GM23338 (cell line): ENCODE measurements around the gene IQGAP1. TPM values are rescaled to one million over a fixed set of nuclear protein-coding genes. Genes with fewer than 3 reads are reported as not detected.

Experiments
- ATAC-seq: fragments of 200-7000 bp; cut with Tn5 transposase; 3 replicates; pipeline ENCODE4 v1.9.1; 2020
- DNase-seq: peaks from one replicate; pipeline ENCODE4 v3.0.0-alpha.2; 2015; ENCODE audit warnings: low spot score
- H2AFZ ChIP-seq: fragments of 200-600 bp; sonication (generic); 2 replicates; pipeline ENCODE4 v1.8.0; 2016; ENCODE audit warnings: antibody characterized with exemption, mild to moderate bottlenecking, moderate library complexity
- H3F3A ChIP-seq: fragments of 200-600 bp; sonication (generic); replicated peaks from 2 replicates; pipeline ENCODE4 v1.8.0; 2017; ENCODE audit warnings: antibody characterized with exemption, mixed run types, low read depth
- H3K27ac ChIP-seq: fragments of 200-600 bp; sonication (generic); 2 replicates; pipeline ENCODE4 v1.6.1; 2016; ENCODE audit warnings: low read depth
- H3K27me3 ChIP-seq: fragments of 200-600 bp; sonication (generic); 2 replicates; pipeline ENCODE4 v1.8.0; 2016; ENCODE audit warnings: mild to moderate bottlenecking, mixed run types, moderate library complexity; ENCODE audit not compliant: insufficient read depth
- H3K36me3 ChIP-seq: fragments of 200-600 bp; sonication (generic); 2 replicates; pipeline ENCODE4 v1.8.0; 2016; ENCODE audit warnings: mild to moderate bottlenecking; ENCODE audit not compliant: insufficient read depth
- H3K4me1 ChIP-seq: fragments of 200-600 bp; sonication (generic); 2 replicates; pipeline ENCODE4 v1.8.0; 2016; ENCODE audit warnings: mild to moderate bottlenecking, moderate library complexity; ENCODE audit not compliant: insufficient read depth
- H3K4me2 ChIP-seq: fragments of 200-600 bp; sonication (generic); 2 replicates; pipeline ENCODE4 v1.7.1; 2017; ENCODE audit warnings: mixed run types
- H3K4me3 ChIP-seq: fragments of 200-600 bp; sonication (generic); 2 replicates; pipeline ENCODE4 v1.6.1; 2016; ENCODE audit warnings: mixed run types
- H3K79me2 ChIP-seq: fragments of 200-600 bp; sonication (generic); replicated peaks from 2 replicates; pipeline ENCODE4 v1.8.0; 2017; ENCODE audit warnings: mild to moderate bottlenecking; ENCODE audit not compliant: insufficient read depth
- H3K9me2 ChIP-seq: fragments of 200-600 bp; sonication (generic); 2 replicates; pipeline ENCODE4 v1.8.0; 2017; ENCODE audit not compliant: insufficient read depth
- H4K20me1 ChIP-seq: fragments of 200-600 bp; sonication (generic); replicated peaks from 2 replicates; pipeline ENCODE4 v1.8.0; 2017; ENCODE audit warnings: mild to moderate bottlenecking; ENCODE audit not compliant: insufficient read depth
- H3K27ac Mint-ChIP-seq: 2 replicates; pipeline ENCODE4 v1.8.0; 2020; ENCODE audit warnings: inconsistent platforms, mild to moderate bottlenecking, moderate library complexity, mixed read lengths
- H3K27me3 Mint-ChIP-seq: 3 replicates; pipeline ENCODE4 v1.8.0; 2022; ENCODE audit warnings: low read depth, mild to moderate bottlenecking, moderate library complexity, mixed read lengths, inconsistent platforms; ENCODE audit not compliant: insufficient read depth, poor library complexity
- H3K36me3 Mint-ChIP-seq: 3 replicates; pipeline ENCODE4 v1.8.0; 2021; ENCODE audit warnings: low read depth, mild to moderate bottlenecking, inconsistent platforms, moderate library complexity, mixed read lengths
- H3K4me1 Mint-ChIP-seq: 3 replicates; pipeline ENCODE4 v1.8.0; 2020; ENCODE audit warnings: mild to moderate bottlenecking, inconsistent platforms, mixed read lengths
- H3K4me3 Mint-ChIP-seq: 3 replicates; pipeline ENCODE4 v1.8.0; 2021; ENCODE audit warnings: moderate library complexity, mild to moderate bottlenecking, inconsistent platforms, mixed read lengths
- H3K9me3 Mint-ChIP-seq: 3 replicates; pipeline ENCODE4 v1.8.0; 2020; ENCODE audit warnings: moderate library complexity, mild to moderate bottlenecking, inconsistent platforms, mixed read lengths
- CREB1 ChIP-seq: fragments of 250-450 bp; sonication (Bioruptor Pico); IDR thresholded peaks from 2 replicates; pipeline ENCODE4 v1.5.0; 2020; ENCODE audit warnings: low read depth, mild to moderate bottlenecking, moderate library complexity
- ETS1 ChIP-seq: IDR thresholded peaks from 2 replicates; pipeline ENCODE4 v1.6.1; 2016; ENCODE audit warnings: antibody characterized with exemption
- EZH2 ChIP-seq: fragments of 200-600 bp; sonication (generic); IDR thresholded peaks from one replicate; pipeline ENCODE4 v1.8.0; 2017; ENCODE audit warnings: antibody characterized with exemption, mild to moderate bottlenecking, low read depth; ENCODE audit not compliant: unreplicated experiment
- EZH2phosphoT487 ChIP-seq: fragments of 200-600 bp; sonication (generic); IDR thresholded peaks from one replicate; pipeline ENCODE4 v1.8.1; 2018; ENCODE audit warnings: antibody characterized with exemption; ENCODE audit not compliant: unreplicated experiment
- JUNB ChIP-seq: IDR thresholded peaks from one replicate; pipeline ENCODE4 v1.6.1; 2016; ENCODE audit warnings: antibody characterized with exemption; ENCODE audit not compliant: unreplicated experiment
- POLR2AphosphoS5 ChIP-seq: IDR thresholded peaks from 2 replicates; pipeline ENCODE4 v1.6.1; 2016; ENCODE audit warnings: antibody characterized with exemption, low read depth
- REST ChIP-seq: IDR thresholded peaks from one replicate; pipeline ENCODE4 v1.6.1; 2018; ENCODE audit warnings: antibody characterized with exemption; ENCODE audit not compliant: unreplicated experiment
- STAT1 ChIP-seq: IDR thresholded peaks from one replicate; pipeline ENCODE4 v1.6.1; 2016; ENCODE audit warnings: antibody characterized with exemption; ENCODE audit not compliant: unreplicated experiment
- ZNF331 ChIP-seq: fragments of 250-450 bp; sonication (Bioruptor Pico); IDR thresholded peaks from 2 replicates; pipeline ENCODE4 v1.5.0; 2020; ENCODE audit warnings: low read depth, mild to moderate bottlenecking, moderate library complexity
- ZNF462 ChIP-seq: fragments of 250-450 bp; sonication (Bioruptor Pico); IDR thresholded peaks from 2 replicates; pipeline ENCODE4 v1.5.0; 2020; ENCODE audit warnings: mild to moderate bottlenecking, moderate library complexity
- polyA plus RNA-seq: library from polyadenylated mRNA; unstranded; fragments of >200 nt; fragmentation: Nextera tagmentation; extraction: Ambion mirVana; gene quantifications from 2 replicates; pipeline ENCODE4 v1.2.1, GENCODE V29; 2016
- total RNA-seq: library from RNA; depleted of rRNA; stranded (reverse); fragments of >200 nt; shearing (Covaris generic); gene quantifications from 2 replicates; pipeline ENCODE4 v1.2.3, GENCODE V29; 2014

The IQGAP1 gene
- total and polyA plus RNA-seq, 2 experiments from 2014 or later: 92.7 to 159 TPM

DNA sequence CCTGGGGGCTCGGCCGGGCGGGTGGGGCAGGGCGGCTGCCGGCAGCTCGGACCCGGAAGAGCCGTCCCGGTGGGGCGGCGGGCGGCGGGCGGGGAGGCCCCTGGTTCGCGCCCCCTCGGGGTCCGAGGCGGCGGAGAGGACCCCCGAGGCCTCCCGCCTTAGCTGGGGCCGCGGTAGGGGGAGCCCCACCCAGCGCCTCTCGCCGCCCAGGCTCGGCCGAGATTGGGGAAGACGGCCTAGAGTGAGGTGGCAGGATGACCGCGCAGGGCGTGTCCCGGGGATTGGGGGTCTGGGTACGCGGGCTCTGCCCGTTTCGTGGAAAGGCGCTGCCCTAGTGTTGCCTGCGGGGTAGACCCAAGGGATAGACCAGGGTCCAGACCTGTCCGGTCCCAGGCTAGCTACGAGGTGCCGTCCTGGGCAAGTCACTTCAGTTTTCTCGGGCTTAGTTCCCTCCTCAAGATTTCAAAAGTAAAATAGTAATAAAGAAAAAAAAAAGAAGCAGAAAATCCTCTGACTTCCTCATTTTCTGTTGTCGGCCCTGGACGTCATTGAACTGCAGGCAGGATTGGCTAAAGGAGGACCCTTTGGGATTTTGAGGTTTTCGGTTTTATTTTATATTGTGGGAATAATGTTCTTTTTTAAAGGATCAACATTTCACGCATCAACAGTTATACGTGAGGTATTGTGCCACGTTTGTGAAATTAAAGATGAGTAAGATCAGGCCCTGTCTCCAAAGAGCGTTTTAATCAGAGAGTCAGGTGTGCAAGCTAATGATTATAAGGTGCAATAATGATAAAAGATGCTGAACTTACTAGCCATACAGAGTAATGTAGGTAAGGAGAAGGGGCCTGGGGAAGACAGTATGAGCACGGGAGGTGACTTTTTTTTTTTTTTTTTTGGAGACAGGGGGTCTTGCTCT, 679 bp downstream of the IQGAP1 start:
- H3K27me3 Mint-ChIP-seq: peaks cover 11% of the 10 kb centered on the region
- Histone ChIP-seq H2AFZ (no peak overlapping the region), H3K79me2 (peaks cover 46% of the 10 kb centered on the region), H3K4me3 (peak overlapping the region; percentile 82), H4K20me1 (0 out of 2 replicates have a peak, but pooled peaks cover 4% of the 10 kb centered on the region), H3K9me2 (no peaks in the 10 kb centered on the region), H3K4me1 (peaks cover 46% of the 10 kb centered on the region), H3K4me2 (peak overlapping the region; percentile 97), H3K27ac (peak overlapping the region; percentile 93), H3K27me3 (no peaks in the 10 kb centered on the region), H3F3A (0 out of 2 replicates have a peak, but pooled peaks cover 4% of the 10 kb centered on the region), H3K36me3 (no peaks in the 10 kb centered on the region)
- H3K36me3 Mint-ChIP-seq: peaks cover 12% of the 10 kb centered on the region
- TF ChIP-seq EZH2: no peak
- no peak for TF ChIP-seq ETS1
- no peak for TF ChIP-seq REST
- TF ChIP-seq CREB1 (CRISPR knock-in tag): no peak
- TF ChIP-seq STAT1: no peak
- TF ChIP-seq EZH2phosphoT487: no peak
- TF ChIP-seq ZNF462 (CRISPR knock-in tag): no peak
- TF ChIP-seq ZNF331 (CRISPR knock-in tag): no peak
- TF ChIP-seq POLR2AphosphoS5: no peak
- no peak for TF ChIP-seq JUNB
- peak overlapping the region; percentile 88 for H3K27ac Mint-ChIP-seq
- peaks cover 46% of the 10 kb centered on the region for H3K4me1 Mint-ChIP-seq
- peak; percentile 60 for DNase-seq
- H3K9me3 Mint-ChIP-seq: no peaks in the 10 kb centered on the region
- peak; percentile 46 for ATAC-seq
- peak overlapping the region; percentile 83 for H3K4me3 Mint-ChIP-seq
